Measurements from ENCODE around the gene TUB.

DNA sequence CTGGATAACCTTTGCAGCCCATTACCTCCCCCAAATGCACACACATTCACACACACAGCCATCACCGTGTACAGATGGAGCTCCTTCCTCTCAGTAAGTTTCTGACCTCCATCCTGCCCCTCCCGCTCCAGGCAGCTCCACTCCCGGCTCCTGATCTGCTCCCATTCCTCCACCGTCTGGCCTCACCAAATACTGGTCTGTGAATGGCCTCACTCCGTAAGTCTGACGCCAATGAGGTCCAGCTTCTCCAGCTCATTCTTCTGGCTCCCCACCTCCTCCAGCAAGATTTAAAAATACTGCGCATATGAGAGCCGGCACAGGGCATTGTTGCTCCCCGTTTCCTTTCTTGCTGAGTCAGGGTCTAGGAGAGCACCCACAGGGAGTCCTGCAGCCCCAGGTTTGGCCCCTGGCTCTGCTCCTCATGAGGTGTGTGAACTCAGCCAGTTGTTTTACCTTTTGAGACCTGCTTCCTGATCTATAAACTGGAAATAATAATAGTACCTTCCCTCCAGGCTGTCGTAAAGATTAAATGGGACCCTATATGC is 14.0 kb upstream of the TUB start:
- TF ChIP-seq, protein P1, sequence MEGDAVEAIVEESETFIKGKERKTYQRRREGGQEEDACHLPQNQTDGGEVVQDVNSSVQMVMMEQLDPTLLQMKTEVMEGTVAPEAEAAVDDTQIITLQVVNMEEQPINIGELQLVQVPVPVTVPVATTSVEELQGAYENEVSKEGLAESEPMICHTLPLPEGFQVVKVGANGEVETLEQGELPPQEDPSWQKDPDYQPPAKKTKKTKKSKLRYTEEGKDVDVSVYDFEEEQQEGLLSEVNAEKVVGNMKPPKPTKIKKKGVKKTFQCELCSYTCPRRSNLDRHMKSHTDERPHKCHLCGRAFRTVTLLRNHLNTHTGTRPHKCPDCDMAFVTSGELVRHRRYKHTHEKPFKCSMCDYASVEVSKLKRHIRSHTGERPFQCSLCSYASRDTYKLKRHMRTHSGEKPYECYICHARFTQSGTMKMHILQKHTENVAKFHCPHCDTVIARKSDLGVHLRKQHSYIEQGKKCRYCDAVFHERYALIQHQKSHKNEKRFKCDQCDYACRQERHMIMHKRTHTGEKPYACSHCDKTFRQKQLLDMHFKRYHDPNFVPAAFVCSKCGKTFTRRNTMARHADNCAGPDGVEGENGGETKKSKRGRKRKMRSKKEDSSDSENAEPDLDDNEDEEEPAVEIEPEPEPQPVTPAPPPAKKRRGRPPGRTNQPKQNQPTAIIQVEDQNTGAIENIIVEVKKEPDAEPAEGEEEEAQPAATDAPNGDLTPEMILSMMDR (IDR thresholded peaks at IDR 0.05; ENCODE audit: control extremely low read depth in 1 of 3, insufficient read depth in 1 of 3, low read depth in 1 of 3, low read length in 3 of 3): no peak
- TF ChIP-seq ZNF274 (IDR thresholded peaks at IDR 0.05; ENCODE audit: borderline replicate concordance, extremely low read depth, low read length): no peak
- no peak for TF ChIP-seq CEBPB (IDR thresholded peaks at IDR 0.05; ENCODE audit: low read depth, low read length)
- TF ChIP-seq, protein P2, sequence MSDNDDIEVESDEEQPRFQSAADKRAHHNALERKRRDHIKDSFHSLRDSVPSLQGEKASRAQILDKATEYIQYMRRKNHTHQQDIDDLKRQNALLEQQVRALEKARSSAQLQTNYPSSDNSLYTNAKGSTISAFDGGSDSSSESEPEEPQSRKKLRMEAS (IDR thresholded peaks at IDR 0.05): no peak
- TF ChIP-seq EZH2 (IDR thresholded peaks at IDR 0.05; ENCODE audit: low read depth, low read length, severe bottlenecking): no peak
- no peak for TF ChIP-seq POLR2A (IDR thresholded peaks at IDR 0.05; ENCODE audit: control extremely low read depth in 1 of 2, low read depth in 2 of 2, low read length in 2 of 2)
- no peak for TF ChIP-seq POLR2AphosphoS5 (IDR thresholded peaks at IDR 0.05; ENCODE audit: low read depth, low read length)
- no peak for TF ChIP-seq HDAC6 (IDR thresholded peaks at IDR 0.05; ENCODE audit: low read depth, low read length)
- no peak for TF ChIP-seq CTBP2 (IDR thresholded peaks at IDR 0.05; ENCODE audit: borderline replicate concordance, insufficient read depth, insufficient read length, low read length)
- TF ChIP-seq RFX5 (IDR thresholded peaks at IDR 0.05; ENCODE audit: borderline replicate concordance, low read depth, low read length): no peak
- no peak for TF ChIP-seq GABPA (IDR thresholded peaks at IDR 0.05; ENCODE audit: borderline replicate concordance, insufficient read depth, low read length)
- TF ChIP-seq EP300 (IDR thresholded peaks at IDR 0.05; ENCODE audit: borderline replicate concordance in 1 of 2, low read depth in 2 of 2, low read length in 2 of 2): no peak
- TF ChIP-seq SUZ12 (IDR thresholded peaks at IDR 0.05; ENCODE audit: low read length): no peak
- TF ChIP-seq BRCA1 (IDR thresholded peaks at IDR 0.05; ENCODE audit: low read depth, low read length): no peak
